Occipital lobe (tissue), 2 donors: Measurements from ENCODE around the gene UXT. TPM values are rescaled to one million over a fixed set of nuclear protein-coding genes. Genes with fewer than 3 reads are reported as not detected.
"Not testable (repeated sequence)": the region's sequence is repeated elsewhere in the genome, so short reads cannot be mapped to it uniquely, and the experiment has no call there.

Experiments used
- DNase-seq: peaks from one replicate; lab custom pipeline; 2025; lab: John Stamatoyannopoulos, UW
- total RNA-seq: library from RNA; depleted of rRNA; stranded (reverse); fragments of >200 nt; gene quantifications from one replicate; pipeline ENCODE4 v1.2.3, GENCODE V29; 2014

UXT gene
- total RNA-seq: 66.1 TPM

GRCh38 chrX:47658684-47659420, at the start of gene UXT:
Gene UXT, minus strand, starts transcription at chrX:47659180. Its CDS starts 253 bp downstream, at chrX:47658927.
- DNase-seq: peak; percentile 81

- no peak for DNase-seq
These were observed 48.2 kb upstream of the UXT start for GRCh38 chrX:47707031-47707780.

GRCh38 chrX:47706575-47706974, 47.6 kb upstream of the UXT start:
- no peak for DNase-seq

GRCh38 chrX:47704736-47705135, 45.8 kb upstream of the UXT start:
- DNase-seq: no peak

- DNase-seq: no peak
These were observed 38.2 kb upstream of the UXT start for GRCh38 chrX:47697181-47697580.

- DNase-seq: no peak
These were observed 31.2 kb upstream of the UXT start for GRCh38 chrX:47690175-47690574.

- DNase-seq: no peak
These were observed 28.3 kb upstream of the UXT start for GRCh38 chrX:47687263-47687662.

- DNase-seq: no peak
These were observed 24.8 kb upstream of the UXT start for GRCh38 chrX:47683829-47684205.

GRCh38 chrX:47683184-47683828, 24.3 kb upstream of the UXT start:
- no peak for DNase-seq

GRCh38 chrX:47675959-47676859, 17.2 kb upstream of the UXT start:
- not testable (repeated sequence) for DNase-seq

GRCh38 chrX:47674776-47675175, 15.8 kb upstream of the UXT start:
- DNase-seq: no peak

GRCh38 chrX:47665797-47666196, 6.8 kb upstream of the UXT start:
- DNase-seq: not testable (repeated sequence)

- DNase-seq: no peak
These were observed 5.8 kb upstream of the UXT start for GRCh38 chrX:47664737-47665136.

- DNase-seq: no peak
These were observed 3.2 kb upstream of the UXT start for GRCh38 chrX:47662144-47662657.

GRCh38 chrX:47661539-47661938, 2.6 kb upstream of the UXT start:
- DNase-seq: no peak

GRCh38 chrX:47659421-47659726, 394 bp upstream of the UXT start:
- no peak for DNase-seq

GRCh38 chrX:47658301-47658683, 688 bp downstream of the UXT start:
- no peak for DNase-seq

GRCh38 chrX:47651043-47651905, 7.7 kb downstream of the UXT start:
- DNase-seq: no peak

GRCh38 chrX:47650164-47651042, 8.6 kb downstream of the UXT start, which contains the start of gene ELK1:
Gene ELK1, minus strand, starts transcription at chrX:47650563. Its CDS starts 9,122 bp downstream, at chrX:47641441.
- DNase-seq: peak; percentile 96
